SU-DHL-6 (cell line): Measurements from ENCODE around the gene NOS3.

ENCODE experiments used
- EZH2phosphoT487 ChIP-seq: fragments of 200-600 bp; sonication (generic), shearing (Covaris generic); conservative IDR thresholded peaks from 2 replicates; pipeline ENCODE4 v1.6.1; 2018; ENCODE audit warnings: mild to moderate bottlenecking, antibody characterized with exemption, low read length, moderate library complexity, mixed read lengths
- TF ChIP-seq, protein P1 (sequence below): fragments of 200-600 bp; sonication (generic); IDR thresholded peaks from one replicate; pipeline ENCODE4 v1.5.1; 2017; ENCODE audit warnings: antibody characterized with exemption, mild to moderate bottlenecking, low read length, moderate library complexity; ENCODE audit not compliant: insufficient read depth, poor library complexity, severe bottlenecking

GRCh38 chr7:151005566-151005965 lies 14.7 kb downstream of the NOS3 start:
- TF ChIP-seq, protein P1, sequence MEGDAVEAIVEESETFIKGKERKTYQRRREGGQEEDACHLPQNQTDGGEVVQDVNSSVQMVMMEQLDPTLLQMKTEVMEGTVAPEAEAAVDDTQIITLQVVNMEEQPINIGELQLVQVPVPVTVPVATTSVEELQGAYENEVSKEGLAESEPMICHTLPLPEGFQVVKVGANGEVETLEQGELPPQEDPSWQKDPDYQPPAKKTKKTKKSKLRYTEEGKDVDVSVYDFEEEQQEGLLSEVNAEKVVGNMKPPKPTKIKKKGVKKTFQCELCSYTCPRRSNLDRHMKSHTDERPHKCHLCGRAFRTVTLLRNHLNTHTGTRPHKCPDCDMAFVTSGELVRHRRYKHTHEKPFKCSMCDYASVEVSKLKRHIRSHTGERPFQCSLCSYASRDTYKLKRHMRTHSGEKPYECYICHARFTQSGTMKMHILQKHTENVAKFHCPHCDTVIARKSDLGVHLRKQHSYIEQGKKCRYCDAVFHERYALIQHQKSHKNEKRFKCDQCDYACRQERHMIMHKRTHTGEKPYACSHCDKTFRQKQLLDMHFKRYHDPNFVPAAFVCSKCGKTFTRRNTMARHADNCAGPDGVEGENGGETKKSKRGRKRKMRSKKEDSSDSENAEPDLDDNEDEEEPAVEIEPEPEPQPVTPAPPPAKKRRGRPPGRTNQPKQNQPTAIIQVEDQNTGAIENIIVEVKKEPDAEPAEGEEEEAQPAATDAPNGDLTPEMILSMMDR = no peak
- no peak for TF ChIP-seq EZH2phosphoT487
